Measurements from ENCODE around the gene DSN1.

The DSN1 gene

DNA sequence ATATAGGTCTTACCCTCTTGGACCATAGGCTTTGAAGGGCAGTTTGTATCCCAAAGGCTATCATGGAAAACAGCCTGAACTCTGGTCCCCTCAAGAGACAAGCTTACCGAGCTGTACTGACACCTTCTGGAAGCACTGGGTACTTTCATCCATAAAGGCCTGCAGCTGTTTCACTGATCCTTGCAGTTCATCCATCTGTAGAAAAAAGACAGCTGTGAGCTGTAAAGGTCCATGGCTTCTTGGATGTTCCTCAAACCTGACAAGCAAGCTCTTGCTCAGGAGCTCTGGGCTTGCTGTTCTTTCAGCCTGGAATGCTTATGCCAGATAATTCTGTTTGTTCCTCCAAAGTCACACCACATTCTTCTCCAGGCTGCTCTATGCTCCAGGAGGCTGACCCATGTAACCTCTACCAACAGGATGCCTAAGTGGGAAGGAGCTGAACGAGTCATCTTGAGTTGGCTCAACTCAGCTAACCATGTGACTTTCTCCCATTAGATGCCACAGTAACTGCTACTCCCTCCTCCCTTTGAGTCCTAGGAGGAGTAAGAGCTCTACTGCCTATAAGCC is 18.8 kb downstream of the DSN1 start:
- peak; percentile 68 for DNase-seq (ENCODE audit: low read depth)

DNA sequence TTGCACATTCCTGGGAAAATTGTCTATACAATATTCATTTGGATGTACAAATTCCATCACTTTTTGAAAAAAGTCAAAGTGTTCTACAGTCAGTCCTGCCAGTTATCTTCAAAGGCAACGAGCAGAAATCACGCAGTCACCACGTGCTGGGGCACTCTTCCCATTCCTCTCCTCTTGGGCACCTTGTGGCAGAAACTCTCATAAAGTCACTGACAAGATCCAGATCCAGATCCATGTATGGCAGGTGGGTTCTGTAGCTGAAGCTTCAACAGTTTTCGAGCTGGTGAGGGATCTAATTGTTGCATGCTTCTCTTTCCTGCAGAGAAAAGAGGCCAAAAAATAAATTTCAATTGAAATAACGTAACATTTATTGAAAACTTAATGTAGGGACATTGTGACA is 21.0 kb downstream of the DSN1 start:
- no peak for DNase-seq (ENCODE audit: low read depth)

DNA sequence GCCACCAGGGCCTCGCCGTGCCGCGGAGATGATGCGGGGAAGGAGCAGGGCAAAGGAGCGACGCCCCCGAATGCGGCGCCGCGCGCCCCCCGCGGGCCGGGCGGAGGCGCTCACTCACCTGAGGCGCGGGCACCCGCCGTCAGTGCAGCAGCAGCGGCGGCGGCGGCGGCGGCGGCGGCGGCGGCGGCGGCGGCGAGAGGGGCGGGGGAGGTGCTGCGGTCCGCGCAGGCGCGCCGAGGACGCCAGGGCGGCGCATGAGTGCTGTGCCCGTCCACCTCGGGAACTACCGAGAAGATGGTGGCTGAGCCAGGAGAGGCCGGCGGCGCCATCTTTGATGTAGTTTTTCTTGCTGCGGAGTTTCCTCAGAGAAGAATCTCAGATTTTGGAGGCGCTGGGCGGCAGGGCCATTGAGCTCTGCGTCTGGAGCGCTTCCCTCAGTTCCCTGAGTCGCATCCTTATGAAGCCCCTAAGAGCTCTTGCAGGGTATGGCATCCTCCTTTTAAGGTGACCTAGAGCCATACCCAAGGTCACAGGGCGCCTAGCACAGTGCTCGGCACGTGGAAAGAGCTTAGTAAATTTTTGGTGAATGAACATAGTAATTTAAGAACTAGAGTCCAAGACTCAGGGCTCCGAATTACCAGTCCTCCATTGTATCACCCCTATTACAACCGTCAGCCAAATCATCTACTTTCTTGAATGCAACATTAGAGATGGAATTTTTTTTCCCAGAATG is 27.5 kb downstream of the DSN1 start, which contains the start of gene NDRG3:
TSS of gene NDRG3 (minus strand) at position 164 of the 733 bp plus-strand sequence. CDS start 24,355 bp downstream, outside the sequence.
- DNase-seq (ENCODE audit: low read depth), result peak; percentile 90

DNA sequence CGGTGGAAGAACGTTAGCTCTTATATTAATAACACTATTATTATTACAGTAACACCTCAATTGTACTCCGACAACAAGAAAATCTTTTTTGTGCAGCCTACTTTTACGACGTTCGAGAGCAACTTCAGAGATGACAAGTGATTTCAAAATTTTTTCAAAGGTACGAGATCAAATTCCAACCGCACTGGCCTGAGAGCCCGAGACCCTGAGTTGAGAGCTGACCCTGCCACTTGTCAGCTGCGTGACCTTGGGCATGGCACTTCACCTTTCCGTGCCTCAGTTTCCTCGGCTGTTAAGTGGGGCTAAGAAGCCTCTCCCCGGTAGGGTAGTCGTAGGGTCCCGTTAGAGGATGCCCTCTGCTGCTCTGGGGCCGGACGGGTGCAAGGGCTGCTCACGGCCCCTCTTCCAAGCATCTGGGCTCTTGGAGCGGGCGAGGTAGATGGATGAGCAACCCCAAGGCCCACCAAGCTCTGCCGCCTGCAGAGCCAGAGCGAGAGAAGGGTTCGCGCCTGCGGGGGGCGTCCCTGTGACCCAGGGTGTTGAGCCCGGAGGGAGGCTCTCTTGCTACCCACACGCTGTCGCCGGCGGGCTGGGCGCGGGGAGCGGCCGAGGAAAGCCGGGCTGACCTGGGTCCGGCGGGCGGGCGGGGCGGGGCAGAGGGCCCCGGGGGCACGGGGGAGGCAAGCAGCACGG is 28.2 kb downstream of the DSN1 start:
- no peak for DNase-seq (ENCODE audit: low read depth)

DNA sequence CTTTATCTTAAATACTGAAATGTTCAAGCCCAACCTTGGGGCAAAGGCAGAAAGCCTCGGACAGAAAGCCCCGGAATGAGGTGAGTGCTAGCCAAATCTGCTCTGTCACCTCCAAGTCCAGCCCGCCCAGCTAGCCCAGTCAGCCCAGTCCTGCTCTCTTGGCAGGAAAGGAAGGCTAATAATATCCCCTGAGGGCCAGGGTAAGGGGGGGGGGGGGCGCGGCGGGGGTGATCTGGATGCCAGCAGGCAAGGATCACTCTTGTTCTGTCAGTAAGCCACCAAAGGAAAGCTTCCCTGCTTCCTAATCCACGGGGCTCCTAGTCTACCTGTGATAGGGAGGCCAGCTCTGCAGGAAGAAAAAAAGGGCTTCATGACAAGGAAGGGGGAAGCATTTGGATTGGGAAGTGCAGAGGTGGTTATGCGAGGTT is 28.8 kb downstream of the DSN1 start:
- DNase-seq (ENCODE audit: low read depth), result peak; percentile 74

DNA sequence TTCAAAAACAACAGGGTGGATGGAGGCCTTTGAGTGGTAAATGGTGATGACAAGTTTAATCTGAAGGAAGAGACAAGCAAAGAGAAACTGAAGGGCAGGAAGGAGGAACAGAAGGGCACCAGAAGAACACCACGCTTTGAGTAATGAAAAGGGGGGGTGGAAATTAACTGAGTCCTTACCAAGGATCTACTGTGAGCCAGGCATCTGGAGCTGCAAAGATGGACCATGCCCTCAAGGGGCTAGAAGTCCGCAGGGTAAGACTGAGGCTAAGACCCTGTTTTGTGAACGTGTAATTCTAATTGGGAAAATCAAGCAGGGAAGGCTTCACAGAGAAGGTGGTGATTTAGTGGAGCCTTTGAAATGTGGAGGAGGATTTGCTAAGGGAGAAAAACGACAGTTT is 29.3 kb downstream of the DSN1 start:
- no peak for DNase-seq (ENCODE audit: low read depth)

DNA sequence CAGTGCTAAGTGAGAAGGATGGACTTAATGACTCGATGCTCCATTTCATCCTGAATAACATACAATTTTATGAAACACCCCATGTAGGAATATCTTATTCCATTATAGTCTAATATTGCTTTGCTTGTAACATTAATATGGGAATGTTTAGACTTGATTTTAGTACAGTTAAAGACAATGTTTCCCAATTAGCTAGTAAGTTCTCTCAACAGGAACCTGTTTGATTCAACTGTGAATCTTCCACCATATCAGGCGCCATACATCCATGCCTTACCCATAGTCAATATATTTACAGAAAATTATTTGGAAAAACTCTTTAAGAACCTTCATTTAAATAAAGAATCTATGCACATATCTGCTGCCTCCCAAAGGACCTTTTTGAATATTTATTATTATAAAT is 31.0 kb downstream of the DSN1 start:
- no peak for DNase-seq (ENCODE audit: low read depth)

DNA sequence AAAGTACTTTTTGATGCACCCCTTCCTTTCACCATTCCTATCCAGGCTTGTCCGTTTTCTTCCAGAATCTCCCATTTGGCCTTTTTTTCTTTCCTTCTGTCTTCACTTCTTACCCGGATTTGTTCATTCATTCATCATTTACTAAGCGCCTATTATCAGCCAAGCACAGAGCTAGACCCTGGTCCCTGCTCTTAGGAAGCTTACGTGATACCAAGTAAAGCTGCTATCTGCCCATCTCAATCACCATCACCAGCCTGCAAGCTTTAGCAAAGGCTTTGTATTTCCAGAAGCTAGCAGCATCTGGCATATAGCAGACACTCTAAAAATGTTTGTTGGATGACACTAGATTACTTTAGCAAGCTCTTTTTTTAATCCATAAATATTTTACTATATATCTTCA is 32.5 kb downstream of the DSN1 start:
- no peak for DNase-seq (ENCODE audit: low read depth)

DNA sequence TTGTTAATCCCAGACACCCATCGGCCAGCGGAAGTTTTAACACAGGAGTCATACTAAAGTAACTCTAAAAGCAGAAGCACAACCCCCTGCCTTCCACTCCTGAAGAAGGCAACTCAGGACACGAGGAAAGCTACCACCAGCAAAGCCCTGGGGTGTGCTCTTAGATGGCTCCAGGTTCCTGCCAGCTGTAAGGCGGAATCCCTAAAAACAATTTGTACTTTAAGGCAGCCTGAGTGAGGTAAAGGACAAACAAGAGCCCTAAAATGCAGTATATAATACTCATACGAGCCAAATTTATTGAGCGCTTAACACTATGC is 36.4 kb downstream of the DSN1 start:
- no peak for DNase-seq (ENCODE audit: low read depth)

DNA sequence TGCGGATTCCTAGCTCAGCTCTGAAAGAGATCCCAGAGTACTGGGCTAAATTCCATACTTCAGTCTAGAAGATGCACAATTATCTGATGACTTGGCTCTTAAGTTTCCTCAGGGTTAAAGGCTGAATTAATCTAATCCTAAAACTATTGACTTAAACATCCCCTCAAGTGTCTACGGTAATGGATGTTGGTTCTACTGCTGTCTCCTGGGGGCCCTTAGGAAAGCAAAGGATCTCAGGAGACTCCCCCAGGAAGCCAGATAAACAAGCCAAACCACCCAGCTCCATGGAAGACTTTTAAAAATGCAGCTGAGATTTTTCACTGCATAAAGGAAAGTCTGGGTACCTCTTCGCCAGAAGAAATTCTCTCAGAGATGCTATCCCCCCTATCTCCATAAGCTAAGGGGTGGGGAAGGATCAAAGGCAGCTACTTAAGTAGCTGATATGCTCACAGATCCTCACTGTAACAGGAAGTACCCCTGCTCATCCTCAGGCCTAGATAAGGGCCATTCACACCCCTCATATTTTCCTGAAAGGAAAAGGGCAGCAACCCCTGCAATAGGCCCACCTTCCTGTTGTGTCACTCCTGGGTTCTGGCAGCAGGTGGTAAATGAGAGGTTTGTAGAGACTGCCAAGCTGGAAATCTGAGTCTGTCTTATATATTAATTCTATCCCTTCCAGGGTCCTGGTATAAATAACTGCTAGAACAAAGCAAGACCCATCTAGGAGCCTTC is 36.9 kb downstream of the DSN1 start:
- no peak for DNase-seq (ENCODE audit: low read depth)

DNA sequence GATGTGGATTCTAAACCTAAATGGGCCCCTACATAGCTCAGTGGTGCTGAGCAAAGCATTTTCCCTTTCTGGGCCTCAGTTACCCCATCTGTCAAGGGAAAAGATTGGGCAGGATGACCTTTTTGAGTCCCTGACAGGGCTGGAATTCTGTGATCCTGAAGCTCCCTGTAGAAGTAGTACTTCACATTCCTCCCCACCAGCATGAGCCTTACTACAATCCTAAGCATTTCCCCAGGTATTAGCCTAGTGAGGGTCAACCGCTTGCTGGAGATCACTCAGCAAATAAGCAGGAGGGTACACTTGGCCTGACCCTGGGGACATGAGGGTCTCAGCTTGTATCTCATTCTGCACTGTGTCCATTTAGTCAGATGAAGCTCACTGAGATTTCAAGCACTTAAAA is 41.1 kb downstream of the DSN1 start:
- DNase-seq (ENCODE audit: low read depth), result no peak

DNA sequence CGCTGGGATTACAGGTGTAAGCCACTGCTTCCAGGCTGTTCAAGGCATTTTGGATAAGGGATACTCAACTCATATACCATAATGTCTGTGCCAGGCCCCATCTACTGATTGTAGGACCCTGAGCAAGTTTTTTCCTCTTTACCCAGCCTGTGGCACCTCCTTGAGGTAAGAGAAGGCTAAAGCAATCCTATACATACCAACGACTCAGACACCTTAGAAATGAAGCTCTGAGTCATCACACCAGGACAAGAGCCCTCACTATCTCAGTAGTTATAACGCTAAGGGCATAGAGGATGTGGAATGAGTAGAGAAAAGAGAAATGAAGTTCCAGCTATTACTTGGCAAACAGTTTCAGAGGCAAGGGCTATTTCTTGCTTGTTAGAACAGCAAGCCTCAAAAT is 44.6 kb downstream of the DSN1 start:
- no peak for DNase-seq (ENCODE audit: low read depth)

DNA sequence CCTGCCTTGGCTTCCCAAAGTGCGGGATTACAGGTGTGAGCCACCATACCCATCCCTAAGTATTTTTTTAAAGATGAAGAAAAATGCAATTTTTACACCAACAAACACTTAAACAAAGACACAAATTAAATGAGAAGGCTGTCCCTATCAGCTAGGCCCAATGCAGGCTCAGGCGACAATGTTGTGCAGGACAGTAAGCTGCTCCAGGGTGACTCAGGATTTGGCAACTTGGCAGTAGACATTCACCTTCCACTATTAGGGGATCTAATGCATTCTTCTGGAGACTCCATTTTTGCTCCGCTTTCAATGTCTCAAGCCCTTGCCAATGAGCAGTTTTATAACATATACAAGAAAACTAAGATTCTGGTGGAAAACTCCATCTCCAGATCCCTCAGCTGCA is 47.4 kb downstream of the DSN1 start:
- no peak for DNase-seq (ENCODE audit: low read depth)

DNA sequence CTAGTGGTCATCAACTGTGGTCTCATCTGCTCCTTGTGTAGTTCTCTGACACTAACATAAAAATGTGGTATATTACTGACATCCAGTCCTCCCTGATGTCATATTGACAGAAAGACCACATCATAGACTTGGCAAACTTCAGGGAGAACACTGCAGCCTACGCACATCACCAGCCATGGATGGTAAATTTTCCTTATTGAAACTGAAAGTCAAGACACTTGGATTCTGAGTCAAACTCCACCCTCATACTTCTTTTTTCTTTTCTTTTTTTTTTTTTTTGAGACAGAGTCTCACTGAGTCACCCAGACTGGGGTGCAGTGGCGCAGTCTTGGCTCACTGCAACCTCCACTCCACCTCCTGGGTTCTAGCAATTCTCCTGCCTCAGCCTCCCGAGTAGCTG is 53.1 kb downstream of the DSN1 start:
- no peak for DNase-seq (ENCODE audit: low read depth)

DNA sequence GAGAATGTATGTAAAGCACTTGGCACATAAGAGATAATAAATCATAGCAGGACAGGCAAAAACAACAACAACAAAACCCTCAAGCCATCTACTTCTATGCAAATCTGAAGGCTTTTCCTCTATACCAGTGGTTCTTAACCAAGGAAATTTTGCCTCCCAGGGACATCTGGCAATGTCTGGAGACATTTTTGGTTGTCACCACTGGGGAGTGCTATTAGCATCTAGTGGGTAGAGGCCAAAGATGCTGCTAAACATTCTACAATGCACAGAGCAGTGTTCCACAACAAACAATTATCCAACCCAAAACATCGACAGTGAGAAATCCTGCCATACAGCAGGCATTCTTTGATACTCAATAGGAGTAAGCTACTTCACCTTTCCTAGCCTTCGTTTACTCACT is 55.9 kb downstream of the DSN1 start:
- DNase-seq (ENCODE audit: low read depth), result no peak

DNA sequence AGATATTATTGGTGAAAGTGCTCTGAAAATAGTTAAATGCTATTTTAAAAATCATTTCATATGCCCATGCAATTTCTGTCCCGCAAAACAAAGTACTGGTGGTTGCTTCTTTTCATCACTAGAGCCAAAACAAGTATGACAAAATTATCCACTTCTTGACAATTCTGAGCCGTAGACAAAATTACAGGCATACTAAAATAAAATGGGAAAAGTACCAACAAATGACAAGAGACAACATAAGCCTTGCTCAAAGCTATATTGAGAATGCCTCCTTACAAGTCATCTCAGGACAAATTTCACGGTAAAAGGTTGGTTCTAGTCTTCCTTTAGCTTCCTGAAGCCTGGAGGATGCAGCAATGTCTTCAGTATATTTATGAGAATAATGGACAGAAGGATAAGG is 56.5 kb downstream of the DSN1 start:
- no peak for DNase-seq (ENCODE audit: low read depth)

DNA sequence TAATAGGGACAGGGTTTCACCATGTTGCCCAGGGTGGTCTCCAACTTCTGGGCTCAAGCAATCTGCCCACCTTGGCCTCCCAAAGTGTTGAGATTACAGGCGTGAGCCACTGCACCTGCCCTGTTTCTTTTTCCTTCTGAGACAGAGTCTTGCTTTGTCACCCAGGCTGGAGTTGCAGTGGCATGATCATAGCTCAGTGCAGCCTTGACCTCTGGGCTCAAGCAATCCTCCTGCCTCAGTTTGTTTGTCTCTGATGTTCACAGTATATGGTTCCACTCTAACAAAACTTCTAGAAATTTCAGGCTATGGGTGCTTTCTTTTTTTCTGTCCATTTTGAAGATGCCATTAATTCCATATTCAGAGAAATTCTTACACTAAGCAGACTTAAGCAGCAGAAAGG is 60.8 kb downstream of the DSN1 start:
- no peak for DNase-seq (ENCODE audit: low read depth)

DNA sequence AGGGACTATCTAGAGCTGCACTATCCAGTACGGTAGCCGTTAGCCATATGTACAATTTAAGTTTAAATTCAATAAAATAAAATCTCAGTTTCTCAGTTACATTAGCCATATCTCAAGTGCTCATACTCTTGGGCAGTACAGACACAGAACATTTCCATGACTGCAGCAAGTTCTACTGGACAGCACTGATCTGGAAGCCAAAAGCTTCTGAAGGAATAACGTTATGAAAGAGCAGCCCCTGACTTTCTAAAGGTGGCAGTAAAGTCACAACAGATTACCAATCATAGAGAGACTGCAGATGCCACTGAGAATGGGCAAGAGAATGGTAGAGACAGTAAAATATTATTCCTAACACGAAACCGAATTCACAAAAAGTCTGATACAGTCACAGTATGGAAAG is 64.4 kb downstream of the DSN1 start:
- DNase-seq (ENCODE audit: low read depth), result no peak

DNA sequence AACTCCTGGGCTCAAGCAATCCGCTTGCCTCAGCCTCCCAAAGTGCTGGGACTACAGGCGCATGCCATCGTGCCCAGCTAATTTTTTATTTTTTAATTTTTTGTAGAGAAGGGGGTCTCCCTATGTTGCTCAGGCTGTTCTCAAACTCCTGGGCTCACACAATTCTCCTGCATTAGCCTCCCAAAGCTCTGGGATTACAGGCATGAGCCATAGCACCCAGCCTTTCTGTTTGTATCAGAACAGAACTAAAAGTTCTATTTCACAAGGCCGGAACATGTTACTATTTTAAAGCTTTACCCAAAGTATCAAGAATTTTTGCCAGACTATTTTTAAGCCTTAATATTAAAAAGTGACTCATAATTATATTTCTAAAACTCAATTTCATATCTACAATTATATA is 70.0 kb downstream of the DSN1 start:
- DNase-seq (ENCODE audit: low read depth), result no peak

All from fibroblast of gingiva (primary cell).